Hepatocyte (in vitro differentiated cells): Measurements from ENCODE around the gene PRDX1.

Experiments used
- EZH2 ChIP-seq: fragments of 200-600 bp; sonication (generic); IDR thresholded peaks from 2 replicates; pipeline ENCODE4 v1.6.1; 2016; ENCODE audit warnings: antibody characterized with exemption, mild to moderate bottlenecking, borderline replicate concordance
- EZH2phosphoT487 ChIP-seq: fragments of 200-600 bp; sonication (generic); IDR thresholded peaks from one replicate; pipeline ENCODE4 v1.6.1; 2018; ENCODE audit warnings: antibody characterized with exemption, mild to moderate bottlenecking, low read depth, moderate library complexity; ENCODE audit not compliant: unreplicated experiment, severe bottlenecking
- TF ChIP-seq, protein P1 (sequence below): fragments of 200-600 bp; sonication (generic); IDR thresholded peaks from 2 replicates; pipeline ENCODE4 v1.5.1; 2016; ENCODE audit warnings: antibody characterized with exemption, mild to moderate bottlenecking; ENCODE audit not compliant: poor library complexity

DNA sequence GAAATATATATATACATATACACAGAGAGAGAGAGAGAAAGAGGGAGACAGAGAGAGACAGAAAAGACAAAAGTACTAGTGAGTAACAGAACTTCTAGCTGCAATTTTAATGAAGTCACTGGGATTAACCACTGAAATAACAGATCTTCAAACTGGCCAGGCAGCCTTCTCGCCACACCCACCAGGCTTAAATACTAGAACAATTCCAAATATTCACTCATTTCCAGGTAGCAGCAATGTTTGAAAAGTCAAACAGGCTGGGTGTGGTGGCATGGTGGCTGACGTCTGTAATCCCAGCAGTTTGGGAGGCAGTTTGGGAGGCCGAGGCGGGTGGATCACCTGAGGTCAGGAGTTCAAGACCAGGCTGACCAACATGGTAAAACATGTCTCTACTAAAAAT, 5.2 kb downstream of the PRDX1 start:
- TF ChIP-seq, protein P1, sequence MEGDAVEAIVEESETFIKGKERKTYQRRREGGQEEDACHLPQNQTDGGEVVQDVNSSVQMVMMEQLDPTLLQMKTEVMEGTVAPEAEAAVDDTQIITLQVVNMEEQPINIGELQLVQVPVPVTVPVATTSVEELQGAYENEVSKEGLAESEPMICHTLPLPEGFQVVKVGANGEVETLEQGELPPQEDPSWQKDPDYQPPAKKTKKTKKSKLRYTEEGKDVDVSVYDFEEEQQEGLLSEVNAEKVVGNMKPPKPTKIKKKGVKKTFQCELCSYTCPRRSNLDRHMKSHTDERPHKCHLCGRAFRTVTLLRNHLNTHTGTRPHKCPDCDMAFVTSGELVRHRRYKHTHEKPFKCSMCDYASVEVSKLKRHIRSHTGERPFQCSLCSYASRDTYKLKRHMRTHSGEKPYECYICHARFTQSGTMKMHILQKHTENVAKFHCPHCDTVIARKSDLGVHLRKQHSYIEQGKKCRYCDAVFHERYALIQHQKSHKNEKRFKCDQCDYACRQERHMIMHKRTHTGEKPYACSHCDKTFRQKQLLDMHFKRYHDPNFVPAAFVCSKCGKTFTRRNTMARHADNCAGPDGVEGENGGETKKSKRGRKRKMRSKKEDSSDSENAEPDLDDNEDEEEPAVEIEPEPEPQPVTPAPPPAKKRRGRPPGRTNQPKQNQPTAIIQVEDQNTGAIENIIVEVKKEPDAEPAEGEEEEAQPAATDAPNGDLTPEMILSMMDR = no peak
- TF ChIP-seq EZH2 (no peak), EZH2phosphoT487 (no peak)
